B cell (primary cell): ENCODE data around the gene SHC4. TPM values are rescaled to one million over a fixed set of nuclear protein-coding genes. Genes with fewer than 3 reads are reported as not detected.

Experiments
- ATAC-seq: fragments of 200-7000 bp; cut with Tn5 transposase; one replicate; pipeline ENCODE4 v1.10.0; 2021; ENCODE audit warnings: low read depth, mild to moderate bottlenecking, moderate number of reproducible peaks, moderate library complexity
- CTCF ChIA-PET: fragments of 350-600 bp; sonication (Branson Sonifier 250); formaldehyde crosslinking; loops from one replicate; lab custom pipeline; 2021; ENCODE audit warnings: antibody characterized with exemption, inconsistent platforms; lab: Charles Lee
- POLR2A ChIA-PET: fragments of 350-600 bp; sonication (Branson Sonifier 250); formaldehyde crosslinking; loops from one replicate; lab custom pipeline; 2021; ENCODE audit warnings: antibody characterized with exemption; lab: Charles Lee
- DNase-seq: peaks from one replicate; pipeline ENCODE4 v3.0.0; 2013
- H2AFZ ChIP-seq: 2 replicates; pipeline ENCODE4 v1.6.1; 2012; ENCODE audit warnings: mild to moderate bottlenecking, low read depth, low read length; ENCODE audit not compliant: insufficient read depth, poor library complexity, severe bottlenecking
- H3K27ac ChIP-seq, 2 donors: 1 replicate in 1 of 2; 2 replicates in 1 of 2; pipeline ENCODE4 v1.5.1; 2012 to 2013; ENCODE audit warnings: low read length in 2 of 2, mild to moderate bottlenecking in 2 of 2, moderate library complexity in 1 of 2
- H3K27me3 ChIP-seq, 4 experiments: fragments of 200-600 bp in 1 of 4; sonication (generic) in 1 of 4; replicated peaks in 1 of 4; 1 replicate in 2 of 4; 2 replicates in 2 of 4; pipeline versions ENCODE4 v1.6.1 to v1.7.0; 2013 to 2016; ENCODE audit warnings: low read length in 3 of 4, mild to moderate bottlenecking in 2 of 4, mixed read lengths in 1 of 4, moderate library complexity in 1 of 4; ENCODE audit not compliant: insufficient read depth in 4 of 4, control insufficient read depth in 3 of 4; ENCODE audit errors: control extremely low read depth in 1 of 4
- H3K36me3 ChIP-seq, 2 experiments: replicated peaks in 1 of 2; 1 replicate in 1 of 2; 2 replicates in 1 of 2; pipeline versions ENCODE4 v1.6.1 to v1.7.1; 2013; ENCODE audit warnings: low read length in 1 of 2; ENCODE audit not compliant: insufficient read depth in 2 of 2, control insufficient read depth in 1 of 2; ENCODE audit errors: control extremely low read depth in 1 of 2, extremely low read depth in 1 of 2
- H3K4me1 ChIP-seq, 2 donors: fragments of 200-600 bp in 1 of 2; sonication (generic) in 1 of 2; 1 replicate in 1 of 2; 2 replicates in 1 of 2; pipeline versions ENCODE4 v1.5.1 to v1.6.1; 2013 to 2017; ENCODE audit warnings: low read length in 2 of 2; ENCODE audit not compliant: control insufficient read depth in 2 of 2, insufficient read depth in 2 of 2
- H3K4me2 ChIP-seq: replicated peaks from 2 replicates; pipeline ENCODE3; 2012; ENCODE audit warnings: mild to moderate bottlenecking, low read depth, low read length; ENCODE audit not compliant: poor library complexity, severe bottlenecking
- H3K4me3 ChIP-seq, 5 experiments: fragments of 200-600 bp in 1 of 5; sonication (generic) in 1 of 5; 1 replicate in 3 of 5; 2 replicates in 2 of 5; pipeline versions ENCODE4 v1.5.1 to v1.7.0; 2011 to 2016; ENCODE audit warnings: low read length in 4 of 5, mild to moderate bottlenecking in 4 of 5, low read depth in 2 of 5, control low read depth in 1 of 5, moderate library complexity in 1 of 5; ENCODE audit not compliant: insufficient read depth in 1 of 5; ENCODE audit errors: control extremely low read depth in 1 of 5, extremely low read depth in 1 of 5
- H3K79me2 ChIP-seq: fragments of 200-600 bp; sonication (generic); one replicate; pipeline ENCODE4 v1.6.0; 2016; ENCODE audit warnings: low read length; ENCODE audit not compliant: control insufficient read depth, insufficient read depth
- H3K9ac ChIP-seq: fragments of 200-600 bp; sonication (generic); 2 replicates; pipeline ENCODE4 v1.6.1; 2017; ENCODE audit warnings: mild to moderate bottlenecking, low read length, moderate library complexity
- H3K9me3 ChIP-seq, 3 donors: one replicate each; pipeline versions ENCODE4 v1.6.1 to v1.7.1; 2013; ENCODE audit warnings: low read length in 2 of 3; ENCODE audit not compliant: control insufficient read depth in 2 of 3, insufficient read depth in 1 of 3; ENCODE audit errors: control extremely low read depth in 1 of 3
- H4K20me1 ChIP-seq: 2 replicates; pipeline ENCODE4 v1.6.0; 2012; ENCODE audit warnings: mild to moderate bottlenecking, low read length; ENCODE audit not compliant: insufficient read depth, control insufficient read depth, poor library complexity, severe bottlenecking
- H3K27ac Mint-ChIP-seq: one replicate; pipeline ENCODE4 v1.8.0; 2021; ENCODE audit warnings: mixed read lengths
- H3K27me3 Mint-ChIP-seq: one replicate; pipeline ENCODE4 v1.8.0; 2021; ENCODE audit warnings: mixed read lengths
- H3K4me1 Mint-ChIP-seq: one replicate; pipeline ENCODE4 v1.8.0; 2021; ENCODE audit warnings: mixed read lengths
- H3K4me3 Mint-ChIP-seq: one replicate; pipeline ENCODE4 v1.8.0; 2021; ENCODE audit warnings: mixed read lengths
- H3K9me3 Mint-ChIP-seq: one replicate; pipeline ENCODE4 v1.8.0; 2022; ENCODE audit warnings: mixed read lengths; ENCODE audit not compliant: insufficient read depth
- CTCF ChIP-seq: fragments of 200-600 bp; IDR thresholded peaks from one replicate; pipeline ENCODE4 v1.8.0; 2022; ENCODE audit warnings: antibody characterized with exemption, mild to moderate bottlenecking
- EZH2 ChIP-seq: IDR thresholded peaks from 2 replicates; pipeline ENCODE4 v1.6.1; 2012; ENCODE audit warnings: borderline replicate concordance, low read depth, mild to moderate bottlenecking, moderate library complexity, low read length; ENCODE audit not compliant: insufficient read depth, poor library complexity, severe bottlenecking
- WGBS: methylation state at CpG from one replicate; pipeline ENCODE4 v1.1.5; 2013; ENCODE audit warnings: missing lambda C conversion rate; ENCODE audit not compliant: insufficient coverage; 5-methylcytosine and 5-hydroxymethylcytosine counted together
- intact Hi-C: fragments of 100-400 bp; cut with micrococcal nuclease; formaldehyde crosslinking; loops from one replicate; pipeline ENCODE4 v1.10.0; 2022
- polyA plus RNA-seq: library from polyadenylated mRNA; depleted of rRNA; stranded (reverse); fragments of >200 nt; gene quantifications from 2 replicates; pipeline ENCODE4 v1.2.3, GENCODE V29; 2012
- total RNA-seq, 2 donors: library from RNA; stranded (reverse); fragments of 120-200 nt in 1 of 2; gene quantifications; 1 replicate in 1 of 2; 2 replicates in 1 of 2; pipeline versions ENCODE4 v1.2.3 to v1.2.4, GENCODE V29; 2013 to 2022

Gene SHC4
- total and polyA plus RNA-seq, 2 donors (not counting 1 experiment from before 2014, with no cell fraction given) = 0.04 to 0.69 TPM

- H3K27me3 Mint-ChIP-seq = peaks cover 63% of the 10 kb centered on the region
- POLR2A ChIA-PET = no interaction called here
Measured at GRCh38 chr15:48966595-48967301, 3.0 kb upstream of the SHC4 start.

More at GRCh38 chr15:48966595-48967301, 3.0 kb upstream of the SHC4 start:
- H3K79me2 ChIP-seq = no peaks in the 10 kb centered on the region
- H3K27ac ChIP-seq = no peak overlapping the region
- peaks cover 0 to 51% (median 26%) of the 10 kb centered on the region in 4 experiments for H3K27me3 ChIP-seq
- H4K20me1 ChIP-seq = no peaks in the 10 kb centered on the region
- no peak for TF ChIP-seq EZH2
- TF ChIP-seq CTCF = no peak
- H3K4me1 Mint-ChIP-seq = peaks cover 19% of the 10 kb centered on the region
- no peaks in the 10 kb centered on the region for H3K9me3 ChIP-seq
- no peak overlapping the region for H3K4me3 ChIP-seq
- ATAC-seq (no peak), DNase-seq (no peak)
- H3K4me3 Mint-ChIP-seq = no peak overlapping the region
- intact Hi-C loops = no loop called here
- H3K9ac ChIP-seq = no peak overlapping the region
- WGBS = no CpG with 5 or more reads among the region's 2 CpGs
- CTCF ChIA-PET = interaction anchor here (0.6 to 5.8 kb wide), 4 partner anchors 8 to 179 kb away, joined by 3 to 38 read pairs (median 4); no protein-coding TSS in a partner anchor
- H2AFZ ChIP-seq = no peak overlapping the region
- H3K27ac Mint-ChIP-seq = no peak overlapping the region
- no peaks in the 10 kb centered on the region for H3K36me3 ChIP-seq
- peaks cover 21 to 23% of the 10 kb centered on the region in 2 donors for H3K4me1 ChIP-seq
- H3K9me3 Mint-ChIP-seq = no peaks in the 10 kb centered on the region
- no peak overlapping the region for H3K4me2 ChIP-seq
